Cerebellar cortex (tissue), 1 donor: ENCODE results near the gene DLG1.

Experiments
- DNase-seq: peaks from one replicate; pipeline ENCODE4 v3.0.0-alpha.2; 2015; ENCODE audit warnings: low spot score

Gene DLG1

GRCh38 chr3:197029511-197030167 lies 268.8 kb downstream of the DLG1 start, which contains the start of gene MELTF:
Gene MELTF (minus strand): TSS chr3:197029817. CDS start chr3:197029702, 115 bp downstream.
- no peak for DNase-seq

GRCh38 chr3:197028728-197029510 lies 269.5 kb downstream of the DLG1 start:
- DNase-seq, result no peak

- no peak for DNase-seq
These were observed 270.3 kb downstream of the DLG1 start for GRCh38 chr3:197027896-197028727.

- DNase-seq, result no peak
These were observed 271.1 kb downstream of the DLG1 start for GRCh38 chr3:197027151-197027895.

- DNase-seq, result no peak
These were observed 271.9 kb downstream of the DLG1 start for GRCh38 chr3:197026481-197026866.

- DNase-seq, result no peak
These were observed 272.5 kb downstream of the DLG1 start for GRCh38 chr3:197025736-197026480.

- DNase-seq, result no peak
These were observed 273.3 kb downstream of the DLG1 start for GRCh38 chr3:197024881-197025735.

- no peak for DNase-seq
These were observed 274.3 kb downstream of the DLG1 start for GRCh38 chr3:197023998-197024651.

- no peak for DNase-seq
These were observed 275.0 kb downstream of the DLG1 start for GRCh38 chr3:197023241-197023997.

- DNase-seq, result no peak
These were observed 275.8 kb downstream of the DLG1 start for GRCh38 chr3:197022405-197023231.

- DNase-seq, result no peak
These were observed 276.5 kb downstream of the DLG1 start for GRCh38 chr3:197021729-197022404.

- DNase-seq, result no peak
These were observed 277.2 kb downstream of the DLG1 start for GRCh38 chr3:197021231-197021630.

- no peak for DNase-seq
These were observed 278.9 kb downstream of the DLG1 start for GRCh38 chr3:197019535-197019934.

- no peak for DNase-seq
These were observed 279.4 kb downstream of the DLG1 start for GRCh38 chr3:197019021-197019420.

- DNase-seq, result no peak
These were observed 281.4 kb downstream of the DLG1 start for GRCh38 chr3:197017003-197017402.

GRCh38 chr3:197015790-197016736 lies 282.3 kb downstream of the DLG1 start:
- DNase-seq, result no peak
